Measurements from ENCODE around the gene MASP2.

MASP2 gene

GRCh38 chr1:11045428-11046269, 1.4 kb downstream of the MASP2 start:
- TF ChIP-seq, protein P1, sequence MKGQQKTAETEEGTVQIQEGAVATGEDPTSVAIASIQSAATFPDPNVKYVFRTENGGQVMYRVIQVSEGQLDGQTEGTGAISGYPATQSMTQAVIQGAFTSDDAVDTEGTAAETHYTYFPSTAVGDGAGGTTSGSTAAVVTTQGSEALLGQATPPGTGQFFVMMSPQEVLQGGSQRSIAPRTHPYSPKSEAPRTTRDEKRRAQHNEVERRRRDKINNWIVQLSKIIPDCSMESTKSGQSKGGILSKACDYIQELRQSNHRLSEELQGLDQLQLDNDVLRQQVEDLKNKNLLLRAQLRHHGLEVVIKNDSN (IDR thresholded peaks at IDR 0.05), result no peak
- no peak for TF ChIP-seq ZBTB7A (IDR thresholded peaks at IDR 0.05; ENCODE audit: low read depth)
- no peak for TF ChIP-seq NFIC (IDR thresholded peaks at IDR 0.05)
- no peak for TF ChIP-seq EGR1 (IDR thresholded peaks at IDR 0.05)
- no peak for TF ChIP-seq EP300 (IDR thresholded peaks at IDR 0.05; ENCODE audit: borderline replicate concordance)
- no peak for TF ChIP-seq RAD21 (IDR thresholded peaks at IDR 0.05; ENCODE audit: low read depth)
- TF ChIP-seq, protein P2, sequence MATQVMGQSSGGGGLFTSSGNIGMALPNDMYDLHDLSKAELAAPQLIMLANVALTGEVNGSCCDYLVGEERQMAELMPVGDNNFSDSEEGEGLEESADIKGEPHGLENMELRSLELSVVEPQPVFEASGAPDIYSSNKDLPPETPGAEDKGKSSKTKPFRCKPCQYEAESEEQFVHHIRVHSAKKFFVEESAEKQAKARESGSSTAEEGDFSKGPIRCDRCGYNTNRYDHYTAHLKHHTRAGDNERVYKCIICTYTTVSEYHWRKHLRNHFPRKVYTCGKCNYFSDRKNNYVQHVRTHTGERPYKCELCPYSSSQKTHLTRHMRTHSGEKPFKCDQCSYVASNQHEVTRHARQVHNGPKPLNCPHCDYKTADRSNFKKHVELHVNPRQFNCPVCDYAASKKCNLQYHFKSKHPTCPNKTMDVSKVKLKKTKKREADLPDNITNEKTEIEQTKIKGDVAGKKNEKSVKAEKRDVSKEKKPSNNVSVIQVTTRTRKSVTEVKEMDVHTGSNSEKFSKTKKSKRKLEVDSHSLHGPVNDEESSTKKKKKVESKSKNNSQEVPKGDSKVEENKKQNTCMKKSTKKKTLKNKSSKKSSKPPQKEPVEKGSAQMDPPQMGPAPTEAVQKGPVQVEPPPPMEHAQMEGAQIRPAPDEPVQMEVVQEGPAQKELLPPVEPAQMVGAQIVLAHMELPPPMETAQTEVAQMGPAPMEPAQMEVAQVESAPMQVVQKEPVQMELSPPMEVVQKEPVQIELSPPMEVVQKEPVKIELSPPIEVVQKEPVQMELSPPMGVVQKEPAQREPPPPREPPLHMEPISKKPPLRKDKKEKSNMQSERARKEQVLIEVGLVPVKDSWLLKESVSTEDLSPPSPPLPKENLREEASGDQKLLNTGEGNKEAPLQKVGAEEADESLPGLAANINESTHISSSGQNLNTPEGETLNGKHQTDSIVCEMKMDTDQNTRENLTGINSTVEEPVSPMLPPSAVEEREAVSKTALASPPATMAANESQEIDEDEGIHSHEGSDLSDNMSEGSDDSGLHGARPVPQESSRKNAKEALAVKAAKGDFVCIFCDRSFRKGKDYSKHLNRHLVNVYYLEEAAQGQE (IDR thresholded peaks at IDR 0.05; ENCODE audit: low read depth), result no peak
- no peak for TF ChIP-seq CREB1 (IDR thresholded peaks at IDR 0.05; ENCODE audit: low read depth)
- TF ChIP-seq YY1 (IDR thresholded peaks at IDR 0.05; ENCODE audit: low read depth), result no peak
- no peak for TF ChIP-seq FOXM1 (IDR thresholded peaks at IDR 0.05; ENCODE audit: borderline replicate concordance, low read depth)
- TF ChIP-seq TAF1 (IDR thresholded peaks at IDR 0.05; ENCODE audit: low read depth), result no peak
- TF ChIP-seq CEBPB (IDR thresholded peaks at IDR 0.05), result no peak
- TF ChIP-seq MAX (IDR thresholded peaks at IDR 0.05), result no peak
- TF ChIP-seq TEAD4 (IDR thresholded peaks at IDR 0.05), result no peak
- no peak for TF ChIP-seq TCF12 (IDR thresholded peaks at IDR 0.05; ENCODE audit: low read depth)

GRCh38 chr1:11044849-11045427, 2.1 kb downstream of the MASP2 start:
- TF ChIP-seq TCF12 (IDR thresholded peaks at IDR 0.05; ENCODE audit: low read depth), result no peak
- no peak for TF ChIP-seq YY1 (IDR thresholded peaks at IDR 0.05; ENCODE audit: low read depth)
- TF ChIP-seq EGR1 (IDR thresholded peaks at IDR 0.05), result no peak
- no peak for TF ChIP-seq TEAD4 (IDR thresholded peaks at IDR 0.05)
- no peak for TF ChIP-seq ZBTB7A (IDR thresholded peaks at IDR 0.05; ENCODE audit: low read depth)

DNA sequence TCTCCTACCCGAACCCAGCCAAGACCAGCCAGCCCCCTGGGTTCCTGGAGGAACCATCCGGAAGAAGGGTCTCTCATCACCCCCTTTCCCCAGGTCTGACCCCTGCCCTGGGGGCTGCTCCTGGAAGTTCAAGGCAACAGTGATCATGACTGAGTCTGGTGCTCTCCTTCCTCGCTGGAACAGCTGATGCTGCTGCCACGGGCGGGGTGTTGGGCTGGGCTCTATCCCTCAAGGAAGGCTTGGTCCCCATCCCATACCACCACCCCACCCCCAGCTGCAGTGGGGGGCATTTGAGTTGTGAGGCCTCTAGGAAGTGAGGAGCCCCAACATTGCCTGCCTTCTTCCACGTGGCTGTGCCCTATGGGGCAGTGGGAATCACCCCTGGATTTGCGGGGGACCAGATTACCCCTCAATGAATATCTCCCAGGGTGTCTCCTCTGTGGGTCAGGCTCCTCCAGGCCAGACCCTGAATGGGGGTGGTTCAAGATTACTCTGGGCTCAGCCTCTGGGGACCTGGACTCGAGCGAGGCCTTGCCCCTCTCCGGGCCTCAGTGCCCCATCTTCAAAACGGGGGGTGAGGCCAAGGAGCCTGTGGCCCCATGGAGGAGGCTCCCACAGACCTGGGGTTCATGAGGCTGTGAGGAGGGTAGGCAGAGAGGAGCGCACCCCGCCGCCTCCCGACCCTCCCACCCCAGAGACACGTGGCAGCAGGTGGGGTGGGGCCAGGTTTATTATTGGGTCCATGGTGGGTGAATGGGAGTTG, 2.8 kb downstream of the MASP2 start:
- TF ChIP-seq EP300 (IDR thresholded peaks at IDR 0.05; ENCODE audit: borderline replicate concordance), result no peak
- TF ChIP-seq, protein P2 (IDR thresholded peaks at IDR 0.05; ENCODE audit: low read depth), result no peak
- TF ChIP-seq CEBPB (IDR thresholded peaks at IDR 0.05), result no peak
- TF ChIP-seq, protein P1 (IDR thresholded peaks at IDR 0.05), result no peak
- TF ChIP-seq ZBTB7A (IDR thresholded peaks at IDR 0.05; ENCODE audit: low read depth), result no peak
- no peak for TF ChIP-seq RAD21 (IDR thresholded peaks at IDR 0.05; ENCODE audit: low read depth)
- no peak for TF ChIP-seq TCF12 (IDR thresholded peaks at IDR 0.05; ENCODE audit: low read depth)
- TF ChIP-seq TAF1 (IDR thresholded peaks at IDR 0.05; ENCODE audit: low read depth), result no peak

DNA sequence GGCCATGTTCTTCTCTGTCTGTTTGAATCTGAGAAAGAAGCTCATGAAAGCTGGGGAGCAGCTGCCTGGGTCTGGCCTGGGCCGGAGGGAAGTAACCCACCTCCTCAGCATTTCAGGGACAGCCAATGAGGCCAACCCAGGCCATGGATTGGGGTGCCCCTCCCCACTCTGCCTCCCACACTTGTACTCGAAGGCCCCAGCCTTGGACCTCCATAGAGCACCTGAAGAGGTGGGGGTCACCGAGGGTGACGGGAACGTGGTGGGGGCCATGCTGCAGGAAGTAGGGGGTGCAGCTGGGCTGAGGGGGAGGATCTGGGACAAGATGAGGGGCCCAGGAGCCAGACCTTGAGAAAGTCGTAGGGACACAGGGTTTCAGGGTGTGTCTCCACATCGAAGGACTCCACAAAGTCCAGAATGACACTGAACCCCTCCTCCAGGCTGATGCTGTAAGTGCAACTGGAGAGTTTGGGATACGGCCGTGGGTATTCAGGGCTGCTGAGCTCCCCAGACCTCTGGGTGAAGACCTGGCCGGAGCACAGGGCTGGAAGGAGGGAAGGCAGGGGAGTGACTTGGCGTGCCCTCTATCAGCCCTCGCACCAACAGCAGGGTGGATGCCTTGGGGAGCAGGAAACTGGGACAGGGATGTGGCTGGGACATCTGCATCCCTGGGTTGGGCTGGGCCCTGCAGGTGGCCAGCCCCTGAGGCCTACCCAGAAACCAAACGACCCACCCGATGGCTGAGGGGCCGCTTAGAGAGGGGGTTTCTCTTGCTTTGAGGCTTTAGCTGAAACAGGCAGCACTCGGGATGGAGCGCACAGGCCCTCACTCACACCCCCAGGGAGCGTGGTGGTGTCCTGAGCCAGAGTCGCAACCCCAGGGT, 3.8 kb downstream of the MASP2 start:
- no peak for TF ChIP-seq YY1 (IDR thresholded peaks at IDR 0.05; ENCODE audit: low read depth)
- TF ChIP-seq EP300 (IDR thresholded peaks at IDR 0.05; ENCODE audit: borderline replicate concordance), result no peak
- no peak for TF ChIP-seq NFIC (IDR thresholded peaks at IDR 0.05)
- TF ChIP-seq ZBTB7A (IDR thresholded peaks at IDR 0.05; ENCODE audit: low read depth), result no peak
- TF ChIP-seq CREB1 (IDR thresholded peaks at IDR 0.05; ENCODE audit: low read depth), result no peak
- no peak for TF ChIP-seq TAF1 (IDR thresholded peaks at IDR 0.05; ENCODE audit: low read depth)
- TF ChIP-seq RAD21 (IDR thresholded peaks at IDR 0.05; ENCODE audit: low read depth), result no peak
- TF ChIP-seq TCF12 (IDR thresholded peaks at IDR 0.05; ENCODE audit: low read depth), result no peak
- no peak for TF ChIP-seq MAX (IDR thresholded peaks at IDR 0.05)
- no peak for TF ChIP-seq CEBPB (IDR thresholded peaks at IDR 0.05)
- TF ChIP-seq TEAD4 (IDR thresholded peaks at IDR 0.05), result no peak
- TF ChIP-seq FOXM1 (IDR thresholded peaks at IDR 0.05; ENCODE audit: borderline replicate concordance, low read depth), result no peak
- TF ChIP-seq EGR1 (IDR thresholded peaks at IDR 0.05), result no peak
- TF ChIP-seq, protein P2 (IDR thresholded peaks at IDR 0.05; ENCODE audit: low read depth), result no peak
- TF ChIP-seq, protein P1 (IDR thresholded peaks at IDR 0.05), result no peak

Measured in Ishikawa (cell line).